HG02938 (cell line): ENCODE measurements around the gene NRROS.

ENCODE experiments used
- ATAC-seq: cut with Tn5 transposase; IDR thresholded peaks from one replicate; pipeline ENCODE4 v1.9.1; 2021; ENCODE audit warnings: mild to moderate bottlenecking, moderate library complexity; ENCODE audit not compliant: unreplicated experiment

The NRROS gene

GRCh38 chr3:196673632-196674031, 34.1 kb downstream of the NRROS start:
- ATAC-seq = no peak

DNA sequence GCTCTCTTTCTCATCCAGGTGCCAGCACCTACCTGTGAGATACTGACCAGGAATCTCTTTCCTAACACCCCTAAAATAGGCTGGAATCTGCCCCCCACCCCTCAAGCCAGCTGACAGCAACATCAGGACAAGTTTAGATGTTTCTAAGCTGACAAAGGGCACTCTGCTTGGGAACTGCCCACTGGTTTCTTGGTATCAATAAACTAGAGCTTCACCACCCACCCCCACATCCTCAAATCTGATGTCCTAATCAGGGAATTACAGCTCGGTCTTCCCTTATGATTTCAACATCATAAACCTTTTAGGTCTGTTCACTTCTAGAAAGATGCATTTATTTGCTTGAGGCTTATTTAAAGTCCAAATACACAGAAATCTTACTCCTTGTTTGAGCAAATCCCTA, 37.9 kb downstream of the NRROS start:
- no peak for ATAC-seq

DNA sequence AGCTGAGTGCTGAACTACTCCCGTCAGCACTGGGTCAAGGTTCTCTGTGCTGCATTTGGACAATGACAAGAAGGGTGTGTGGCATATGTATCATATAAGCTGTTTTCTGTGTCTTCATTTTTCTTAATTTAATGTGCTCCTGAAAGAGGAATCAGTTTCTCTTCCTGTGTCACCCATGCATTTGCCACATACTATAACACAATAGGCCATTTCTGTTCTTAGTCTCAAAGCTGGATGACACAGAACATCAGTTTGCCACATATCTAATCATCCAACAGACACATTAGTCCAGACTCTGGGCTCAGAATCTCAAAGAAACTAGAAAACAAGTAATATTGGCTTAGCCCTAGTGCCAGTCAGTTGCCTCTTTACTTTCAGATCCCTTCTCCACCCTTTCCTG, 38.4 kb downstream of the NRROS start:
- no peak for ATAC-seq

DNA sequence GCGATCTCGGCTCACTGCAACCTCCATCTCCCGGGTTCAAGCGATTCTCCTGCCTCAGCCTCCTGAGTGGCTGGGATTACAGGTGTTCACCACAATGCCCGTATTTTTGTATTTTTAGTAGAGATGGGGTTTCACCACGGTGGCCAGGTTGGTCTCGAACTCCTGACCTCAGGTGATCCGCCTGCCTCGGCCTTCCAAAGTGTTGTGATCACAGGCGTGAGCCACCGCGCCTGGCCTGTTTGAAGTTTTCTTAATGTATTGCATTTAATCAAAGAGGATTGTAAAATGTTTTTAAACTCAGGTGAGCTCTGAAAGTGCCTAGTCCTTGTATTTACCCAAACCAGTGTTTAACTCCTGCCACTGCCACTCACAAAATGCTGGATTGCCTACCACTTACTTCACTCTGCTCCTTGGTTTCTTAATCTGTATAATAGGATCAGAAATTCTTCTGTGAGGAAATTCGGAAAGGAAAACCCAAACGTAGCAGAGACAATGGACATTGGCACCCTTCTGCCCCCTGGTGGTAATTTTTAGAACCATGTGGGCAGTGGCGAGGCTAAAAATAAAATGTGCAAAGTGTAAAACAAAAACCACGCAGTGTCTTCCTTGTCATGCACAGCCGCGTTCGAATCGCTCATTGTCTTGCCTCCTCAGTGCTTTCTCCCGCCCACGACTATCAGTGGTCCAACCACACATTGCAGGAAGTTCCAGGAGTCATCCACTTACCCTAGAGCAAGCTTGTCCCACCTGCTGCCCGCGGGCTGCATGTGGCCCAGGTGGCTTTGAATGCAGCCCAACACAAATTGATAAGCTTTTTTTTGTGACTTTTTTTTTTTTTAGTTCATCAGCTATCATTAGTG, 45.3 kb downstream of the NRROS start:
- ATAC-seq = peak; percentile 76

GRCh38 chr3:196686436-196686835, 46.9 kb downstream of the NRROS start:
- no peak for ATAC-seq

DNA sequence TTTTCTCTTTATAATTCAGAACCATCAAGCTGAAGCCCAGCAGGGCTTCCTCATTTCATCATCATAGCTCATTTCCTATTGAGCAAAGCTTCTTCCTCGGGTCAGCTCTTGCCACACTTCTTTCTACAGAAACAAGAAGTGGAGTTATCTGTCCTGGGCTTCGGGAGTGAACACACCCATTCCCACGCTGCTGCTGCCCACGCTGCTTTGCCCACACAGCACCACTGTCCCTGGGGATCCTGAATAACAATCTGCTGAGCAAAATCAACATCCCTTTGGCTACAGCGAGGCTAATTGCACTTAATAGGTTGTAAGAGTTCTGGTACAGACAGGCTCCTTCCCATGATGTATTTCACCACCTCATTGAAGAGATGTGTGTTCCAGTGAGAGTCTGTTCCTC, 48.9 kb downstream of the NRROS start:
- no peak for ATAC-seq

- ATAC-seq = no peak
Observed at GRCh38 chr3:196689941-196690660, 50.6 kb downstream of the NRROS start.

GRCh38 chr3:196691386-196691785, 51.9 kb downstream of the NRROS start:
- no peak for ATAC-seq

DNA sequence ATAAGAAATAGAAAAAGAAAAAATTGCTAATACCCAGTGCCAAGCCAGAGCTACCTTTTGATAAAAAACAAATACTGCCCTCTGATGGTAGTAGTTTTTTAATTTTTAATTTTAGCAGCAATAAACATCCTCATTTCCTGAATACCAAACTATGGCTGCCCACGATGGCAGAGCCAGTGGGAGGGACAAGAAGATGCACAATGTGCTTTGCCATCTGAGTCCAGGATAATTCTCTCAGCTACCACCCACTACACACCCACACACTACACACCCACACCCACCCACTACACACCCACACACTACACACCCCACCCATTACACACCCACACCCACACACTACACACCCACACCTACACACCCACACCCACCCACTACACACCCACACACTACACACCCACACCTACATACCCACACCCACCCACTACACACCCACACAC, 54.7 kb downstream of the NRROS start:
- ATAC-seq = no peak

GRCh38 chr3:196694941-196695848, 55.7 kb downstream of the NRROS start:
- no peak for ATAC-seq

- no peak for ATAC-seq
Observed at GRCh38 chr3:196695849-196696226, 56.3 kb downstream of the NRROS start.

DNA sequence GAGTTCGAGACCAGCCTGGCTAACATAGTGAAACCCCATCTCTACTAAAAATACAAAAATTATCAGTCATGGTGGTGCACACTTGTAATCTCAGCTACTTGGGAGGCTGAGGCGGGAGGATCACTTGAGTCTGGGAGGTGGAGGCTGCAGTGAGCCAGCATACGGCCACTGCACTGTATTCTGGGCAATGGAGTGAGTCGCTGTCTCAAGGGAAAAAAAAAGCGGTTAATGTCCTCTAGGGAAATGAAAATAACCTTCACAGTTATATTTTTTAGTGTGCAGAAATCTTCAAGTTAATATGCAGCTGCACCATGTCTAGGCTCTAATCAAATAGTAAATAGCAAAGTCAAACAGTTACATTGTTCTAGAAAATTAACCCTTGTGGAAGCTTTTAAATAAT, 57.8 kb downstream of the NRROS start:
- ATAC-seq = no peak

- ATAC-seq = no peak
Observed at GRCh38 chr3:196699749-196700148, 60.3 kb downstream of the NRROS start.

DNA sequence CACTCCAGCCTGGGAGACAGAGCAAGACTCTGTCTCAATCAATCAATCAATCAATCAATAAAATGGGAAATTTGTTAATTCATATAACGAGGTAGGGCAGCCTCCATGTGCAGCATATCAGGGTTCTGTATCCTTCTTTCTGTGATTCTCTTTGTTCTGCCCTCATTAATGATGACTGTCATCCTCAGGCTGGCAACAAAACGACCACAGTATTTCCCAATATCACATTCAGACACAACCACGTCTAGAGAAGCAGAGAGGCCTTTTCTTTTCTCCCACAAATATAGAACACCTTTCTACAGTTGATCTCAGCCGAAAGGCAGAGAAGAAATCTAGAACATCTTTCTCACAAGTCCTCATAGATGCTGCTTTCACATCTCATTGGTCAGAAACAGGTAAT, 61.3 kb downstream of the NRROS start:
- no peak for ATAC-seq

DNA sequence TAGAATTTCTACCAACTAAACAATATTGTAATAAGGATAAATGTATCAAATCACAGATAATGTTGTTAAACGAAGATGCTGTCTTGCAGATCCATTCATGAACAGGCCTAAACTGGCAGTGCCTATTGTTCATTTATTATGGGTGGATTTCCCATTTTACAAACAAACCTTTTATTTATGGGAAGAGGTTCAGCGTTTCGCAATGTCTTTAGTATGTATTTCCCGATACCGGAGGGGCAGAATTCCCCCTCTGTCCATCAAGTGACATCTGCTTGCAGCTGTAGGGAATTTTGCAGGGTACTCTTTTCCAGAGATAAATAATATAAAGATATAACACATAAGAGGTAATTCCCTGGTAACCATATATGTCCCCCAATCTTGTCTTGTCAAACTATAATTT, 66.8 kb downstream of the NRROS start:
- no peak for ATAC-seq

DNA sequence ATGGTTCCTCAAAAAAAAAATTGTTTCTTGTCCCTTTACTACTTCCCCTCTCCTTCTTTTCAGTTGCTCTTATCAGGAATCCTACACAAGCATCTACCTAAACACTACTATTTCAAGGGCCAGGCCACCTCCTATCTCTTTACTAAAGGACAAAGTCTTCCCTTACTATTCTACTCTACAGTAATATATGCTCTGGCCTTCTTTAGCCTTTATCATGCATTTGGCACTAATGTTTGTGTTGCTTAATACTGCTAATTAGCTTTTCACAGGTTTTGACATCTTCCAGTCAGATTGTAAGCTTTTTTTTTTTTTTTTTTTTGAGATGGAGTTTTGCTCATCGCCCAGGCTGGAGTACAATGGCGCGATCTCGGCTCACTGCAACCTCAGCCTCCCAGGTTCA, 67.2 kb downstream of the NRROS start:
- ATAC-seq = no peak

DNA sequence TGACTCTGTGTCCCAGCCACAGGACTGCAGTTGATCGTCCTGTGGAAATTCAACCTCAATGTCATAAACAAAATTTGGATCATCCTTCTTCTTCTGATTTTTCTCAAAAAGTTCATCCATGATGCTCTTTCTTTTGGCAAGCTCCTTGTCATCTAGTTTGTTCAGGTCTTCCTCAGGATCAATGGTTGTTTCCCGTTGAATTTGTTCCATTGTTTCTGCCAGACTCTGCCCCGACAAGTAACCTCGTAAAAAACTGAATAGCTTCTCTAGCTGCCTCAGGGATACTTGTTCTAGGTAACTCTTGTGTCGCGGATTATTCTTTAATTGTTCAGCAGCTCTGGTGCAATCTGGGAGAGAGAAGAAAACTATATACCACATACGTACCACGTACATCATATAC, 68.1 kb downstream of the NRROS start:
- ATAC-seq = no peak

- no peak for ATAC-seq
Observed at GRCh38 chr3:196708467-196708866, 69.0 kb downstream of the NRROS start.
